Measurements from ENCODE around the gene SPANXN5. TPM values are rescaled to one million over a fixed set of nuclear protein-coding genes. Genes with fewer than 3 reads are reported as not detected.
"Not testable (repeated sequence)": the region's sequence is repeated elsewhere in the genome, so short reads cannot be mapped to it uniquely, and the experiment has no call there.

Gene SPANXN5
- total and polyA plus RNA-seq, 10 of the 15 experiments (the other 5 are each of a cell fraction or from before 2014, with no cell fraction given) = not detected

DNA sequence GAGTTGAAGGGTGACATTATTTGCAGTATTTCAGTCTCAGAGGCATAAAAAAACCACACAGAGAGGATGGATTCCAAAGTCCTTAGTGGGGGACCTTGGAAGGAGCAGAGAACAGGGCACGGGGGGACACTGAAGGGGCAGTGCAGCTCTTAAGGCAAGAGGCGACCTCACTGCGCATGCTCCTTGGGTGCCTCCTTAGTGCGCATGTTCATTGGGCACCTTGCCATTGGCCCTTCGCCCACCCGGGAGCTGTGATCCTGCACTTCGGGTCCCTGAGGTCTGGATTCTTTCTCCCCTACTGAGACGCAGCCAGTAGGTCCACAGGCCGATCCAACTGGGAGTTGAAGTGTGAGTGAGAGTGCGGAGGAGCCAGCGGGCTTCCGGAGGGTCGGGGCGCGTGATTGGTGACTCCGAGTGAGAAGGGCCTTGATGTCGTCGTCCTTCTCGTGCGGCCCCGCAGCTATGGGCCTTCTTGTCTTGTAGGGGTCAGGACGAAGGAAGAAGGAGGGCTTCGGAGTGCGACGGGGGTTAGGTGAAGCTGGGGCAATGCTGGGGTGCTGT is 13.9 kb upstream of the SPANXN5 start, which contains the start of gene XAGE5:
XAGE5 (plus strand) TSS at position 223 of the 561 bp plus-strand sequence. CDS start 1,280 bp downstream, outside the sequence.
- ATAC-seq (no peak), FAIRE-seq (no peak), DNase-seq (ENCODE audit: low read depth, low spot score) (no peak)
- RAD21 ChIA-PET (ENCODE audit: unreplicated experiment) = no interaction called here
- TF ChIP-seq NR2C1 (IDR thresholded peaks at IDR 0.05) = no peak
- TF ChIP-seq, protein P1, sequence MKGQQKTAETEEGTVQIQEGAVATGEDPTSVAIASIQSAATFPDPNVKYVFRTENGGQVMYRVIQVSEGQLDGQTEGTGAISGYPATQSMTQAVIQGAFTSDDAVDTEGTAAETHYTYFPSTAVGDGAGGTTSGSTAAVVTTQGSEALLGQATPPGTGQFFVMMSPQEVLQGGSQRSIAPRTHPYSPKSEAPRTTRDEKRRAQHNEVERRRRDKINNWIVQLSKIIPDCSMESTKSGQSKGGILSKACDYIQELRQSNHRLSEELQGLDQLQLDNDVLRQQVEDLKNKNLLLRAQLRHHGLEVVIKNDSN (IDR thresholded peaks at IDR 0.05; ENCODE audit: borderline replicate concordance, extremely low read length, insufficient read depth, low read depth, low read length) = no peak
- TF ChIP-seq, protein P2, sequence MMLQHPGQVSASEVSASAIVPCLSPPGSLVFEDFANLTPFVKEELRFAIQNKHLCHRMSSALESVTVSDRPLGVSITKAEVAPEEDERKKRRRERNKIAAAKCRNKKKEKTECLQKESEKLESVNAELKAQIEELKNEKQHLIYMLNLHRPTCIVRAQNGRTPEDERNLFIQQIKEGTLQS (IDR thresholded peaks at IDR 0.05; ENCODE audit: borderline replicate concordance, extremely low read depth, low read depth, low read length) = no peak
- no peak for TF ChIP-seq BHLHE40 (IDR thresholded peaks at IDR 0.05; ENCODE audit: borderline replicate concordance in 1 of 2, low read depth in 2 of 2, low read length in 1 of 2)
- TF ChIP-seq KLF5 (IDR thresholded peaks at IDR 0.05; ENCODE audit: partially characterized antibody) = no peak
- no peak for TF ChIP-seq SREBF2 (IDR thresholded peaks at IDR 0.05; ENCODE audit: low read length)
- no peak for TF ChIP-seq ZNF384 (IDR thresholded peaks at IDR 0.05; ENCODE audit: borderline replicate concordance, low read depth, low read length)
- TF ChIP-seq EGR1 (IDR thresholded peaks at IDR 0.05; ENCODE audit: borderline replicate concordance in 1 of 2, low read depth in 2 of 2, low read length in 2 of 2) = no peak
- Histone ChIP-seq H3K4me2 (ENCODE audit: control insufficient read depth, insufficient read depth) (no peak within 1 kb of the TSS), H3K27ac (ENCODE audit: control insufficient read depth, insufficient read depth) (no peak within 1 kb of the TSS), H3K79me2 (ENCODE audit: control insufficient read depth, insufficient read depth, low read length) (no peaks in the 10 kb centered on the region), H3K27me3 (replicated peaks in 1 of 2; ENCODE audit: control insufficient read depth in 2 of 2, insufficient read depth in 2 of 2, low read length in 1 of 2) (no peaks in the 10 kb centered on the region), H3K9ac (ENCODE audit: control insufficient read depth, insufficient read depth, low read length) (no peak within 1 kb of the TSS), H3K9me3 (replicated peaks; ENCODE audit: control insufficient read depth, insufficient read depth, low read length) (no peaks in the 10 kb centered on the region; the same call in 2 of the 3 replicates), H4K20me1 (ENCODE audit: control insufficient read depth, insufficient read depth) (no peaks in the 10 kb centered on the region), H3K36me3 (ENCODE audit: control insufficient read depth in 2 of 2, insufficient read depth in 2 of 2, low read length in 1 of 2) (no peaks in the 10 kb centered on the region), H2AFZ (ENCODE audit: control insufficient read depth, low read depth, low read length) (no peak within 1 kb of the TSS), H3K4me3 (no peak within 1 kb of the TSS), H3K4me1 (ENCODE audit: control insufficient read depth, insufficient read depth, low read length) (no peaks in the 10 kb centered on the region)
- BruUV-seq (replicated peaks) = no TSS peak
- in situ Hi-C loops (cut with MboI) (no loop called here), intact Hi-C loops (cut with micrococcal nuclease; ENCODE audit: unreplicated experiment) (no loop called here)
- SMC1A ChIA-PET (ENCODE audit: uncharacterized antibody, unreplicated experiment) = no interaction called here
- CTCF ChIA-PET = no interaction called here
- POLR2A ChIA-PET = no interaction called here
- 60% methylated on average over 22 of the region's 25 CpGs for WGBS (ENCODE audit: insufficient coverage, insufficient replicate concordance, low lambda C conversion rate, missing lambda C conversion rate)

DNA sequence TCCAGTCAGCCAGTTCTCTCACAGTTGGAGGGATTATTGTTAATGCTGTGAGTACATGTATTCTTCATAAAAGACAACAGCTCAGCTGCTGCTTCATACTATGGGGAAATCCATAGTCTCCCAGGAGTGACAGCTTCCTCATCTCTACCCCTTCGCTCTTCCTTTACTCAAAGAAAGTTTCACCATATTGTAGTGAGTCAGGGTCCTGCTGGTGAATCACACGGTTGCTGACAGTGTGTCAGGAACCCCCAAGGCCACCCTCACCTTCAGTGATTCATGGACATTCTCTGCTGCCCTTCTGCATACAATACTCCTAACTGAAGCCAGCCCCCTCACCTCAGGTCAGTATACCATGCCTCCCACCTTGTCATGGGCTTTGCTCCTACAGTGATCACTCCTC is 7.6 kb upstream of the SPANXN5 start:
- RAD21 ChIA-PET (ENCODE audit: unreplicated experiment); BruUV-seq (replicated peaks); H3K4me3 ChIP-seq; in situ Hi-C loops (cut with MboI); H3K9me3 ChIP-seq (replicated peaks; ENCODE audit: control insufficient read depth, insufficient read depth, low read length); SMC1A ChIA-PET (ENCODE audit: uncharacterized antibody, unreplicated experiment); H3K4me1 ChIP-seq (ENCODE audit: control insufficient read depth, insufficient read depth, low read length); H3K4me2 ChIP-seq (ENCODE audit: control insufficient read depth, insufficient read depth); H3K36me3 ChIP-seq (ENCODE audit: control insufficient read depth in 2 of 2, insufficient read depth in 2 of 2, low read length in 1 of 2); H3K79me2 ChIP-seq (ENCODE audit: control insufficient read depth, insufficient read depth, low read length); H4K20me1 ChIP-seq (ENCODE audit: control insufficient read depth, insufficient read depth); intact Hi-C loops (cut with micrococcal nuclease; ENCODE audit: unreplicated experiment); POLR2A ChIA-PET; H3K27ac ChIP-seq (ENCODE audit: control insufficient read depth, insufficient read depth); H3K9ac ChIP-seq (ENCODE audit: control insufficient read depth, insufficient read depth, low read length); CTCF ChIA-PET; H3K27me3 ChIP-seq (replicated peaks in 1 of 2; ENCODE audit: control insufficient read depth in 2 of 2, insufficient read depth in 2 of 2, low read length in 1 of 2); H2AFZ ChIP-seq (ENCODE audit: control insufficient read depth, low read depth, low read length); DNase-seq (ENCODE audit: low read depth, low spot score); ATAC-seq; FAIRE-seq: not testable (repeated sequence)
- WGBS (ENCODE audit: insufficient coverage, insufficient replicate concordance, low lambda C conversion rate, missing lambda C conversion rate) = 18% methylated on average over 2 of the region's 2 CpGs

DNA sequence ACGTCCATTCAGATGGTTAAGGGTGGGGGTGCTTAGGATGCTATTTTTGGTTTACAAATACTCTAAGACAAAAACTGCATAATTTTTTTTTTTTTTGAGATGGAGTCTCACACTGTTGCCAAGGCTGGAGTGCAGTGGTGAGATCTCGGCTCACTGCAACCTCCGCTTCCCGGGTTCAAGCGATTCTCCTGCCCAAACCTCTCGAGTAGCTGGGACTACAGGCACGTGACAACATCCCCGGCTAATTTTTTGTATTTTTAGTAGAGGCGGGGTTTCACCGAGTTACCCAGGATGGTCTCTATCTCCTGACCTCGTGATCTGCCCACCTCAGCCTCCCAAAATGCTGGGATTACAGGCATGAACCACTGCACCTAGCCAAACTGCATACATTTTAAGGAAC is 23.7 kb downstream of the SPANXN5 start:
- H3K9ac ChIP-seq (ENCODE audit: control insufficient read depth, insufficient read depth, low read length); SMC1A ChIA-PET (ENCODE audit: uncharacterized antibody, unreplicated experiment); ATAC-seq; DNase-seq (ENCODE audit: low read depth, low spot score); CTCF ChIA-PET; H3K27me3 ChIP-seq (replicated peaks in 1 of 2; ENCODE audit: control insufficient read depth in 2 of 2, insufficient read depth in 2 of 2, low read length in 1 of 2); in situ Hi-C loops (cut with MboI); H2AFZ ChIP-seq (ENCODE audit: control insufficient read depth, low read depth, low read length); POLR2A ChIA-PET; H3K79me2 ChIP-seq (ENCODE audit: control insufficient read depth, insufficient read depth, low read length); H3K4me3 ChIP-seq; H3K27ac ChIP-seq (ENCODE audit: control insufficient read depth, insufficient read depth); H4K20me1 ChIP-seq (ENCODE audit: control insufficient read depth, insufficient read depth); H3K4me1 ChIP-seq (ENCODE audit: control insufficient read depth, insufficient read depth, low read length); H3K4me2 ChIP-seq (ENCODE audit: control insufficient read depth, insufficient read depth); BruUV-seq (replicated peaks); intact Hi-C loops (cut with micrococcal nuclease; ENCODE audit: unreplicated experiment); RAD21 ChIA-PET (ENCODE audit: unreplicated experiment); H3K9me3 ChIP-seq (replicated peaks; ENCODE audit: control insufficient read depth, insufficient read depth, low read length); FAIRE-seq; H3K36me3 ChIP-seq (ENCODE audit: control insufficient read depth in 2 of 2, insufficient read depth in 2 of 2, low read length in 1 of 2): not testable (repeated sequence)
- 44% methylated on average over 10 of the region's 11 CpGs for WGBS (ENCODE audit: insufficient coverage, insufficient replicate concordance, low lambda C conversion rate, missing lambda C conversion rate)

Data from GM12878 (cell line).